Loucy (cell line): ENCODE data around the gene HSD17B7.

Experiments used
- H2AFZ ChIP-seq: fragments of 200-600 bp; sonication (generic); 2 replicates; pipeline ENCODE4 v1.6.0; 2016; ENCODE audit warnings: antibody characterized with exemption, mild to moderate bottlenecking, low read length, moderate library complexity
- H3F3A ChIP-seq: fragments of 200-600 bp; 2 replicates; pipeline ENCODE4 v1.6.0; 2016; ENCODE audit warnings: antibody characterized with exemption, low read depth, mild to moderate bottlenecking
- H3K27me3 ChIP-seq: fragments of 200-600 bp; sonication (generic); 2 replicates; pipeline ENCODE4 v1.6.1; 2014; ENCODE audit warnings: low read length, mild to moderate bottlenecking; ENCODE audit not compliant: insufficient read depth, poor library complexity, severe bottlenecking
- H3K36me3 ChIP-seq: fragments of 200-600 bp; sonication (generic); 2 replicates; pipeline ENCODE4 v1.6.1; 2016; ENCODE audit warnings: low read length; ENCODE audit not compliant: insufficient read depth
- H3K4me1 ChIP-seq: fragments of 200-600 bp; sonication (generic); 2 replicates; pipeline ENCODE4 v1.5.1; 2014; ENCODE audit warnings: low read length, mild to moderate bottlenecking; ENCODE audit not compliant: insufficient read depth, poor library complexity, severe bottlenecking
- H3K4me2 ChIP-seq: fragments of 200-600 bp; sonication (generic); 2 replicates; pipeline ENCODE4 v1.6.0; 2014; ENCODE audit warnings: antibody characterized with exemption, low read length, low read depth, mild to moderate bottlenecking; ENCODE audit not compliant: poor library complexity, severe bottlenecking
- H3K4me3 ChIP-seq: fragments of 200-600 bp; sonication (generic); 2 replicates; pipeline ENCODE4 v1.5.1; 2014; ENCODE audit warnings: low read length, mild to moderate bottlenecking, mixed read lengths; ENCODE audit not compliant: poor library complexity, severe bottlenecking
- H3K79me2 ChIP-seq: fragments of 200-600 bp; sonication (generic); 2 replicates; pipeline ENCODE4 v1.6.1; 2014; ENCODE audit warnings: low read length; ENCODE audit not compliant: insufficient read depth
- H3K9ac ChIP-seq: fragments of 200-600 bp; sonication (generic); 2 replicates; pipeline ENCODE4 v1.6.0; 2014; ENCODE audit warnings: mild to moderate bottlenecking, low read depth, low read length, moderate library complexity; ENCODE audit not compliant: poor library complexity, severe bottlenecking
- H3K9me2 ChIP-seq: fragments of 200-600 bp; sonication (generic); replicated peaks from 2 replicates; pipeline ENCODE4 v1.6.1; 2016; ENCODE audit warnings: low read depth, low read length, mixed read lengths
- H3K9me3 ChIP-seq: fragments of 200-600 bp; sonication (generic); 2 replicates; pipeline ENCODE4 v1.6.1; 2014; ENCODE audit warnings: mild to moderate bottlenecking, antibody characterized with exemption, low read length, low read depth; ENCODE audit not compliant: insufficient read depth
- H4K20me1 ChIP-seq: fragments of 200-600 bp; sonication (generic); 2 replicates; pipeline ENCODE4 v1.6.0; 2014; ENCODE audit warnings: antibody characterized with exemption, low read length, mild to moderate bottlenecking; ENCODE audit not compliant: insufficient read depth, poor library complexity, severe bottlenecking
- EZH2phosphoT487 ChIP-seq: fragments of 200-600 bp; IDR thresholded peaks from 2 replicates; pipeline ENCODE4 v1.6.1; 2018; ENCODE audit warnings: antibody characterized with exemption, mild to moderate bottlenecking, moderate library complexity, borderline replicate concordance
- TF ChIP-seq, protein P1 (sequence below): fragments of 200-600 bp; sonication (generic); conservative IDR thresholded peaks from 2 replicates; pipeline ENCODE4 v1.5.1; 2014; ENCODE audit warnings: mild to moderate bottlenecking, antibody characterized with exemption, low read length

HSD17B7 gene

DNA sequence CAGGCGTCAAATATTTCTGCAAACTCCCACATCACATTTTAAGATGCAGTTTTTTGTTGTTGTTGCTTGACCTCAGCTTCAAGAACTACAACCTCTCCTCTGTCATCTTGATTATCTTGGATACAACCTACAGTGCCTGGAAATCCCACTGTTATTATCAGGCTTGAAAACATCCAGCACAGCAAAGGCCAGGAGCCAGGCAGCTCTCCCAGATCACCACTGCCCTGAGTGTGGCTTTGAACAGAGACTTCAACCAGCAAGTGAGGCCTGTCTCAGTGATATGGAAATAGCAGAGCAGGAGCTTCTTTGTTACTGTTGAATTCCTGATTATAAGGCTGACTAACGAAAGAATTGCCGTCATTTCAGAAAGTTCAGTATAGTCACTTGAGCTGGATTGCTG, 42.0 kb downstream of the HSD17B7 start:
- Histone ChIP-seq H3K79me2 (no peaks in the 10 kb centered on the region), H2AFZ (no peak overlapping the region), H3K27me3 (no peaks in the 10 kb centered on the region), H3K4me1 (peaks cover 7% of the 10 kb centered on the region), H3K4me3 (no peak overlapping the region), H3K9me2 (no peaks in the 10 kb centered on the region), H3F3A (no peaks in the 10 kb centered on the region), H3K9ac (no peak overlapping the region), H3K9me3 (no peaks in the 10 kb centered on the region), H3K4me2 (no peak overlapping the region), H3K36me3 (no peaks in the 10 kb centered on the region), H4K20me1 (no peaks in the 10 kb centered on the region)
- TF ChIP-seq EZH2phosphoT487: no peak
- TF ChIP-seq, protein P1, sequence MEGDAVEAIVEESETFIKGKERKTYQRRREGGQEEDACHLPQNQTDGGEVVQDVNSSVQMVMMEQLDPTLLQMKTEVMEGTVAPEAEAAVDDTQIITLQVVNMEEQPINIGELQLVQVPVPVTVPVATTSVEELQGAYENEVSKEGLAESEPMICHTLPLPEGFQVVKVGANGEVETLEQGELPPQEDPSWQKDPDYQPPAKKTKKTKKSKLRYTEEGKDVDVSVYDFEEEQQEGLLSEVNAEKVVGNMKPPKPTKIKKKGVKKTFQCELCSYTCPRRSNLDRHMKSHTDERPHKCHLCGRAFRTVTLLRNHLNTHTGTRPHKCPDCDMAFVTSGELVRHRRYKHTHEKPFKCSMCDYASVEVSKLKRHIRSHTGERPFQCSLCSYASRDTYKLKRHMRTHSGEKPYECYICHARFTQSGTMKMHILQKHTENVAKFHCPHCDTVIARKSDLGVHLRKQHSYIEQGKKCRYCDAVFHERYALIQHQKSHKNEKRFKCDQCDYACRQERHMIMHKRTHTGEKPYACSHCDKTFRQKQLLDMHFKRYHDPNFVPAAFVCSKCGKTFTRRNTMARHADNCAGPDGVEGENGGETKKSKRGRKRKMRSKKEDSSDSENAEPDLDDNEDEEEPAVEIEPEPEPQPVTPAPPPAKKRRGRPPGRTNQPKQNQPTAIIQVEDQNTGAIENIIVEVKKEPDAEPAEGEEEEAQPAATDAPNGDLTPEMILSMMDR: no peak

DNA sequence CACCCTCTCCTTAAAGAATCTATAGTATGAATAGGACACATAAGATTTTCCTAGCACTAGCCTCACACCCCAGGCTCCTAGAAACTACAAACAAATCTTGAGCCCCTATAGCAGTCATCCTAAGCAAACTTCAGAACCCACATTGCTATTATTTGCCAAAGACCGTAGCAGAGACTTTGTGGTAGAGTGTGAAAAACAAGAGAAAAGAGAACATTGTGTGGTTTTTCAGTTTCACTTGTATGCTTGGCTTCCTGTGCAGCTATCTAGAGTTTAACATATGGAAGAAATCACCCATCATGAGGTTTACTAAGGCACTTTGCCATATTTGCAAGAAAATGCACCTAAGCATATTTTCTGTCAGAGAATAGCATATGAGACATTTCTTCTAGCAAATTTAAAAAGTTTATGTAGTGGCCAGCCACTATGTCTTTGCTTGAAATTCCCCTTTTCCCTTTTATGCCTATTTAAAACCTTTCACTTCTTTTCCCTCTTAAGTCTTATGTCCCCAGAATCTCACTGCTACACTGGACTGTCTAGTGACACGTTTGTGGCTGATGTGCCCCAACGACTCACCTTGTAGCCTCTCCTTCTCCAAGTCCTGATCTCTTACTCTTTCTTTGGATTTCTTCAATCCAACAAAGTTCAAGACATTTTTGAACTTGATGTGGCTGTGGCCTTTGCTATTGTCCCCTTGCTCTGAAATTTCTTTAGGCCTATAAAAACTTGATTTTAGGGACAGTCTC, 44.8 kb downstream of the HSD17B7 start:
- Histone ChIP-seq H3K9me3 (peaks cover 13% of the 10 kb centered on the region; the same call in 1 of the 2 replicates), H2AFZ (peak overlapping the region; percentile 14; the same call in 1 of the 2 replicates), H3K9me2 (no peaks in the 10 kb centered on the region), H3K36me3 (no peaks in the 10 kb centered on the region), H3F3A (no peaks in the 10 kb centered on the region), H3K27me3 (no peaks in the 10 kb centered on the region), H3K4me3 (no peak overlapping the region), H3K9ac (no peak overlapping the region), H3K79me2 (no peaks in the 10 kb centered on the region), H3K4me2 (peak overlapping the region; percentile 18), H4K20me1 (no peaks in the 10 kb centered on the region), H3K4me1 (peaks cover 7% of the 10 kb centered on the region)
- TF ChIP-seq, protein P1: no peak
- TF ChIP-seq EZH2phosphoT487: no peak

DNA sequence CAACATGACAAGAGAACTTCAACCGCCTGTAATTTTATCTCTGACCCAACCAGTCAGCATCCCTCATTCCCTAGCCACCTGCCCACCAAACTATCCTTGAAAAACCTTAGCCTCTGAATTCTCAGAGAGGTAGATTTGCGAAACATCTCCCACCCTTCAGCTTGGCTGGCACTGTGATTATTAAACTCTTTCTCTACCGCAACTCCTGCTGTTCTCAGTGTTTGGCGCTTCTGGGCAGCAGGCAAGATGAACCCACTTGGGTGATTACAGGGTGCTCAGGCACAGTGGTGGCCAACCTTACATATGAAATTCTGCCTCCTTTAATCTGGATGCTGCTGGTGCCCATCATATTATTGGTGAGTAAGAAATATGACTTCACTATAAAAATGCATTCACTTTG, 48.4 kb downstream of the HSD17B7 start:
- TF ChIP-seq, protein P1: no peak
- TF ChIP-seq EZH2phosphoT487: no peak
- Histone ChIP-seq H3K4me1 (peaks cover 7% of the 10 kb centered on the region), H2AFZ (no peak overlapping the region), H3K4me3 (no peak overlapping the region), H3K4me2 (no peak overlapping the region), H3K9me2 (no peaks in the 10 kb centered on the region), H3K9me3 (peaks cover 13% of the 10 kb centered on the region; the same call in 1 of the 2 replicates), H4K20me1 (no peaks in the 10 kb centered on the region), H3F3A (no peaks in the 10 kb centered on the region), H3K79me2 (no peaks in the 10 kb centered on the region), H3K36me3 (no peaks in the 10 kb centered on the region), H3K9ac (no peak overlapping the region), H3K27me3 (no peaks in the 10 kb centered on the region)
